CD4-positive, alpha-beta T cell (primary cell): ENCODE data around the gene TPRN. TPM values are rescaled to one million over a fixed set of nuclear protein-coding genes. Genes with fewer than 3 reads are reported as not detected.
A peak's percentile ranks its signal among the peaks of the same experiment; 100 is the strongest.
"Not testable (repeated sequence)": the region's sequence is repeated elsewhere in the genome, so short reads cannot be mapped to it uniquely, and the experiment has no call there.

Source experiments
- ATAC-seq: fragments of 200-7000 bp; cut with Tn5 transposase; one replicate; pipeline ENCODE4 v1.10.0; 2022; ENCODE audit warnings: mild to moderate bottlenecking; ENCODE audit not compliant: poor library complexity
- CTCF ChIA-PET: fragments of 350-600 bp; sonication (Branson Sonifier 250); formaldehyde crosslinking; loops from one replicate; lab custom pipeline; 2021; ENCODE audit warnings: antibody characterized with exemption, inconsistent platforms; lab: Charles Lee
- POLR2A ChIA-PET: fragments of 350-600 bp; sonication (Branson Sonifier 250); formaldehyde crosslinking; loops from one replicate; lab custom pipeline; 2021; ENCODE audit warnings: antibody characterized with exemption, inconsistent platforms; lab: Charles Lee
- DNase-seq, 14 experiments: peaks; one replicate each; pipeline ENCODE4 v3.0.0-alpha.2; 2013 to 2020; ENCODE audit warnings: mixed read lengths in 2 of 14
- H3K27ac ChIP-seq, 2 donors: one replicate each; pipeline versions ENCODE4 v1.5.1 to v1.7.0; 2013; ENCODE audit warnings: low read length in 2 of 2, low read depth in 1 of 2, mild to moderate bottlenecking in 1 of 2
- H3K27me3 ChIP-seq, 2 experiments: 1 replicate in 1 of 2; 2 replicates in 1 of 2; pipeline versions ENCODE4 v1.6.1 to v1.7.0; 2013; ENCODE audit warnings: low read length in 2 of 2, control low read depth in 1 of 2, mild to moderate bottlenecking in 1 of 2, moderate library complexity in 1 of 2; ENCODE audit not compliant: insufficient read depth in 2 of 2, control insufficient read depth in 1 of 2
- H3K36me3 ChIP-seq: one replicate; pipeline ENCODE4 v1.6.1; 2013; ENCODE audit warnings: low read length, control low read depth; ENCODE audit not compliant: insufficient read depth
- H3K4me1 ChIP-seq: one replicate; pipeline ENCODE4 v1.6.1; 2013; ENCODE audit warnings: low read length, control low read depth; ENCODE audit not compliant: insufficient read depth
- H3K4me3 ChIP-seq: one replicate; pipeline ENCODE4 v1.5.1; 2013; ENCODE audit warnings: mild to moderate bottlenecking, low read length, moderate library complexity
- H3K9me3 ChIP-seq, 2 experiments: 1 replicate in 1 of 2; 2 replicates in 1 of 2; pipeline versions ENCODE4 v1.6.1 to v1.7.0; 2013; ENCODE audit warnings: low read length in 2 of 2, mild to moderate bottlenecking in 2 of 2, control low read depth in 1 of 2, moderate library complexity in 1 of 2; ENCODE audit not compliant: control insufficient read depth in 1 of 2, insufficient read depth in 1 of 2
- H3K27ac Mint-ChIP-seq: one replicate; pipeline ENCODE4 v1.8.0; 2020; ENCODE audit warnings: mixed read lengths
- H3K27me3 Mint-ChIP-seq: one replicate; pipeline ENCODE4 v1.8.0; 2021; ENCODE audit warnings: mixed read lengths
- H3K36me3 Mint-ChIP-seq: one replicate; pipeline ENCODE4 v1.8.0; 2021; ENCODE audit warnings: low read depth, mixed read lengths
- H3K4me1 Mint-ChIP-seq: one replicate; pipeline ENCODE4 v1.8.0; 2021; ENCODE audit warnings: low read depth, mixed read lengths
- H3K4me3 Mint-ChIP-seq: one replicate; pipeline ENCODE4 v1.8.0; 2020; ENCODE audit warnings: mild to moderate bottlenecking, mixed read lengths
- H3K9me3 Mint-ChIP-seq: one replicate; pipeline ENCODE4 v1.8.0; 2020; ENCODE audit warnings: mixed read lengths
- intact Hi-C, 2 experiments: fragments of 100-400 bp; cut with DNase I in 1 of 2; cut with micrococcal nuclease in 1 of 2; formaldehyde crosslinking; loops; one replicate each; pipeline versions ENCODE4 v1.15.1 to v1.9.0; 2023 to 2025; cut with DNase I, micrococcal nuclease
- total RNA-seq, 174 experiments: library from RNA in 2 of 174; stranded (reverse) in 2 of 174; gene quantifications; one replicate each; pipeline ENCODE4 v1.2.3 and lab custom pipeline; 2021 to 2026
- TF ChIP-seq, protein P1 (sequence below): fragments of 200-600 bp; IDR thresholded peaks from one replicate; pipeline ENCODE4 v1.8.0; 2022; ENCODE audit warnings: antibody characterized with exemption, mild to moderate bottlenecking

TPRN gene
- total RNA-seq, 2 experiments from 2014 or later: 6.1 to 8.6 TPM

DNA sequence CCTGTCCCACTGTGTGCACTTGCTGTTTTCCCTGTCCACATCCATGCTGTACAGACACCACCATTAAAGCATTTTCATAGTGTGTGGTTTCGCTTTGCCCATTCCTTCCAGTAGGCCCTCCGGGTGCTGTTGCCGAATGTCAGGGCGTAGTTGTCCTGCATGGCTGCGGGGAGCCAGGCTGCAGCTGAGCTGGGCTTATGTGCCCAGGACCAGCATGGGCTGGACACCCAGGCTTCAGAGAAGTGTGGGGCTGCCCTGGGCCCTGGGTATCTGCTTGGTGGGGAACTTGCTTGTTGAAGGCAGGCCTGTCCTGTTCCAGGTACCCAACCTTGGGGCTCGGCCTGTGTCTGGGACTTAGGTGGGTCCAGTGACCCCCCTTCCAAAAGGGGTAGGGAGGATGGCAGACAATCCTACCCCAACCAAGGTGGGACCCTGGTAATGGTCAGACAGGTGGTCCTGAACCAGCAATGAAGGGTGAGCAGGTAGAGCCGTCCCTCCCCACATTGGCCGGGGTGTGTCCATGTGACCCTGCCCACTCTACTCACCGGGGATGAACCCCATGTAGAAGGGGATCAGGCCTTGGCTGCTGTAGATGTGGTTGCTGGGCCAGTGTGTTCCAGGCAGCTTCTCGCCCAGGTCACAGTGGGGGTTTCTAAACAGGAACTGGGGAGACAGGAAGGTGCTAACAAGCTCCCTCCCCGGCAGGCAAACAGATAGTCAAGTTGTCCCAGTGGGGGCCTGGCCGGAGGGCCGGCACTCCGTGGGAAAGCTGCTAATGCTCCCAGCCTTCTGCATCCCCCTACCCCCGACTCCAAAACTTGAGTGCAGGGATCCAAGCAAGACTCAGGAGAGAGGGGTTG is 43.3 kb upstream of the TPRN start:
- peaks cover 15% of the 10 kb centered on the region for H3K4me1 Mint-ChIP-seq
- no peaks in the 10 kb centered on the region for H3K27me3 Mint-ChIP-seq
- H3K9me3 Mint-ChIP-seq: no peaks in the 10 kb centered on the region
- TF ChIP-seq, protein P1, sequence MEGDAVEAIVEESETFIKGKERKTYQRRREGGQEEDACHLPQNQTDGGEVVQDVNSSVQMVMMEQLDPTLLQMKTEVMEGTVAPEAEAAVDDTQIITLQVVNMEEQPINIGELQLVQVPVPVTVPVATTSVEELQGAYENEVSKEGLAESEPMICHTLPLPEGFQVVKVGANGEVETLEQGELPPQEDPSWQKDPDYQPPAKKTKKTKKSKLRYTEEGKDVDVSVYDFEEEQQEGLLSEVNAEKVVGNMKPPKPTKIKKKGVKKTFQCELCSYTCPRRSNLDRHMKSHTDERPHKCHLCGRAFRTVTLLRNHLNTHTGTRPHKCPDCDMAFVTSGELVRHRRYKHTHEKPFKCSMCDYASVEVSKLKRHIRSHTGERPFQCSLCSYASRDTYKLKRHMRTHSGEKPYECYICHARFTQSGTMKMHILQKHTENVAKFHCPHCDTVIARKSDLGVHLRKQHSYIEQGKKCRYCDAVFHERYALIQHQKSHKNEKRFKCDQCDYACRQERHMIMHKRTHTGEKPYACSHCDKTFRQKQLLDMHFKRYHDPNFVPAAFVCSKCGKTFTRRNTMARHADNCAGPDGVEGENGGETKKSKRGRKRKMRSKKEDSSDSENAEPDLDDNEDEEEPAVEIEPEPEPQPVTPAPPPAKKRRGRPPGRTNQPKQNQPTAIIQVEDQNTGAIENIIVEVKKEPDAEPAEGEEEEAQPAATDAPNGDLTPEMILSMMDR: no peak
- Histone ChIP-seq H3K4me1 (peaks cover 37% of the 10 kb centered on the region), H3K9me3 (no peaks in the 10 kb centered on the region), H3K27me3 (no peaks in the 10 kb centered on the region), H3K4me3 (no peak overlapping the region), H3K36me3 (peaks cover 21% of the 10 kb centered on the region), H3K27ac (no peak overlapping the region)
- intact Hi-C loops: no loop called here
- H3K27ac Mint-ChIP-seq: peak overlapping the region; percentile 89
- CTCF ChIA-PET: interaction anchor here (1.8 kb wide), 1 partner anchor 7 kb away, joined by 4 read pairs; no protein-coding TSS in a partner anchor
- H3K4me3 Mint-ChIP-seq: peak overlapping the region; percentile 85
- peak in 2 of 14 experiments; percentile 16 for DNase-seq
- POLR2A ChIA-PET: interaction anchor here (1.1 to 3.3 kb wide), 3 partner anchors 10 to 157 kb away, joined by 4 to 27 read pairs (median 8); partner anchors contain the start of genes MAN1B1, NELFB and TPRN
- peaks cover 22% of the 10 kb centered on the region for H3K36me3 Mint-ChIP-seq
- ATAC-seq: no peak

DNA sequence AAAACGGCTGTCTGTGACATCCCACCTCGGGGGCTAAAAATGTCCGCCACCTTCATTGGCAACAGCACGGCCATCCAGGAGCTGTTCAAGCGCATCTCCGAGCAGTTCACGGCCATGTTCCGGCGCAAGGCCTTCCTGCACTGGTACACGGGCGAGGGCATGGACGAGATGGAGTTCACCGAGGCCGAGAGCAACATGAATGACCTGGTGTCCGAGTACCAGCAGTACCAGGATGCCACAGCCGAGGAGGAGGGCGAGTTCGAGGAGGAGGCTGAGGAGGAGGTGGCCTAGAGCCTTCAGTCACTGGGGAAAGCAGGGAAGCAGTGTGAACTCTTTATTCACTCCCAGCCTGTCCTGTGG is 42.7 kb upstream of the TPRN start:
- H3K9me3 ChIP-seq, H3K9me3 Mint-ChIP-seq, H3K27ac ChIP-seq, H3K27me3 ChIP-seq, ATAC-seq, H3K27me3 Mint-ChIP-seq, H3K4me3 ChIP-seq, intact Hi-C loops: not testable (repeated sequence)
- Histone ChIP-seq H3K36me3 (peaks cover 21% of the 10 kb centered on the region), H3K4me1 (peaks cover 43% of the 10 kb centered on the region)
- ChIA-PET CTCF (interaction anchor here (1.3 kb wide), 1 partner anchor 12 kb away, joined by 4 read pairs; the partner anchor contains the start of gene NELFB), POLR2A (interaction anchor here (1.1 to 3.3 kb wide), 4 partner anchors 11 to 157 kb away, joined by 4 to 27 read pairs (median 8); partner anchors contain the start of genes MAN1B1, NELFB and TPRN)
- H3K4me3 Mint-ChIP-seq: peak overlapping the region; percentile 85
- H3K36me3 Mint-ChIP-seq: peaks cover 22% of the 10 kb centered on the region
- peaks cover 17% of the 10 kb centered on the region for H3K4me1 Mint-ChIP-seq
- peak in 1 of 14 experiments; percentile 5 for DNase-seq
- peak overlapping the region; percentile 89 for H3K27ac Mint-ChIP-seq

DNA sequence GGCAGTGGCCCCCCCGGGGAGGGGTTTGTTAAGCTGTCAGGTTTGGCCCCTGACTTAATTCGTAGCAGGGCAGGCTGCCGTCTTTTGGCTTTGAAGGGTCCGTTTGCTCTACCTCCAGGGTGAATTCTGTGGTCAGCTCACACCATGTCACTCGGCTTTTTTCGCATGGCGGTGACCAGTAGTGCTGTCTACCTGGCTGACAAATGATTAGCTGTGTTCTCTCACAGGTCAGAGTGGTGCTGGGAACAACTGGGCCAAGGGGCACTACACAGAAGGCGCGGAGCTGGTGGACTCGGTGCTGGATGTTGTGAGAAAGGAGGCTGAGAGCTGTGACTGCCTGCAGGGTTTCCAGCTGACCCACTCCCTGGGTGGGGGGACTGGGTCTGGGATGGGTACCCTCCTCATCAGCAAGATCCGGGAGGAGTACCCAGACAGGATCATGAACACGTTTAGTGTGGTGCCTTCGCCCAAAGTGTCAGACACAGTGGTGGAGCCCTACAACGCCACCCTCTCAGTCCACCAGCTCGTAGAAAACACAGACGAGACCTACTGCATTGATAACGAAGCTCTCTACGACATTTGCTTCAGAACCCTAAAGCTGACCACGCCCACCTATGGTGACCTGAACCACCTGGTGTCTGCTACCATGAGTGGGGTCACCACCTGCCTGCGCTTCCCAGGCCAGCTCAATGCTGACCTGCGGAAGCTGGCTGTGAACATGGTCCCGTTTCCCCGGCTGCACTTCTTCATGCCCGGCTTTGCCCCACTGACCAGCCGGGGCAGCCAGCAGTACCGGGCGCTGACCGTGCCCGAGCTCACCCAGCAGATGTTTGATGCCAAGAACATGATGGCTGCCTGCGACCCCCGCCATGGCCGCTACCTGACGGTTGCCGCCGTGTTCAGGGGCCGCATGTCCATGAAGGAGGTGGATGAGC is 42.0 kb upstream of the TPRN start:
- Histone ChIP-seq H3K36me3 (peaks cover 21% of the 10 kb centered on the region), H3K27me3 (no peaks in the 10 kb centered on the region), H3K9me3 (no peaks in the 10 kb centered on the region), H3K27ac (peak overlapping the region in 1 of 2 donors; percentile 53), H3K4me1 (peaks cover 49% of the 10 kb centered on the region), H3K4me3 (peak overlapping the region; percentile 68)
- TF ChIP-seq, protein P1: no peak
- H3K27ac Mint-ChIP-seq: peak overlapping the region; percentile 89
- H3K27me3 Mint-ChIP-seq: no peaks in the 10 kb centered on the region
- ChIA-PET POLR2A (interaction anchor here (0.8 to 3.3 kb wide), 6 partner anchors 11 to 156 kb away, joined by 3 to 27 read pairs (median 6); partner anchors contain the start of genes DPP7, MAN1B1, NELFB and TPRN), CTCF (interaction anchor here (1.3 kb wide), 1 partner anchor 12 kb away, joined by 4 read pairs; the partner anchor contains the start of gene NELFB)
- peak overlapping the region; percentile 85 for H3K4me3 Mint-ChIP-seq
- H3K36me3 Mint-ChIP-seq: peaks cover 22% of the 10 kb centered on the region
- DNase-seq (peak in 2 of 14 experiments; percentile 18 to 21), ATAC-seq (no peak)
- peaks cover 17% of the 10 kb centered on the region for H3K4me1 Mint-ChIP-seq
- no peaks in the 10 kb centered on the region for H3K9me3 Mint-ChIP-seq
- intact Hi-C loops: no loop called here
